GM20431 (cell line): ENCODE measurements around the gene TUBGCP3.

ENCODE experiments used
- in situ Hi-C: fragments of 300-500 bp; cut with MseI, MboI; formaldehyde crosslinking; loops from one replicate; pipeline ENCODE4 v1.15.0; 2020; ENCODE audit warnings: low sequenced_read_pairs; ENCODE audit not compliant: unreplicated experiment

The TUBGCP3 gene

GRCh38 chr13:112586334-112586960 lies 1.5 kb downstream of the TUBGCP3 start:
- in situ Hi-C loops = no loop called here

- in situ Hi-C loops = no loop called here
These were observed 4.2 kb downstream of the TUBGCP3 start for GRCh38 chr13:112583592-112584277.

GRCh38 chr13:112582263-112582662 lies 5.7 kb downstream of the TUBGCP3 start:
- in situ Hi-C loops = no loop called here

- in situ Hi-C loops = no loop called here
These were observed 7.0 kb downstream of the TUBGCP3 start for GRCh38 chr13:112580912-112581311.

- in situ Hi-C loops = no loop called here
These were observed 7.7 kb downstream of the TUBGCP3 start for GRCh38 chr13:112580211-112580610.

- in situ Hi-C loops = no loop called here
These were observed 8.6 kb downstream of the TUBGCP3 start for GRCh38 chr13:112579310-112579843.

- in situ Hi-C loops = no loop called here
These were observed 11.2 kb downstream of the TUBGCP3 start for GRCh38 chr13:112576768-112577167.

- in situ Hi-C loops = no loop called here
These were observed 11.8 kb downstream of the TUBGCP3 start for GRCh38 chr13:112576191-112576590.

- in situ Hi-C loops = no loop called here
These were observed 12.3 kb downstream of the TUBGCP3 start for GRCh38 chr13:112575675-112576074.

GRCh38 chr13:112574834-112575613 lies 12.9 kb downstream of the TUBGCP3 start:
- in situ Hi-C loops = no loop called here

- in situ Hi-C loops = no loop called here
These were observed 13.5 kb downstream of the TUBGCP3 start for GRCh38 chr13:112574416-112574815.

- in situ Hi-C loops = no loop called here
These were observed 14.2 kb downstream of the TUBGCP3 start for GRCh38 chr13:112573710-112574109.

- in situ Hi-C loops = no loop called here
These were observed 15.6 kb downstream of the TUBGCP3 start for GRCh38 chr13:112572366-112572765.

GRCh38 chr13:112569821-112570220 lies 18.1 kb downstream of the TUBGCP3 start:
- in situ Hi-C loops = no loop called here

GRCh38 chr13:112567161-112567862 lies 20.6 kb downstream of the TUBGCP3 start:
- in situ Hi-C loops = no loop called here

- in situ Hi-C loops = no loop called here
These were observed 25.1 kb downstream of the TUBGCP3 start for GRCh38 chr13:112562786-112563383.

- in situ Hi-C loops = no loop called here
These were observed 25.7 kb downstream of the TUBGCP3 start for GRCh38 chr13:112562254-112562653.

GRCh38 chr13:112561478-112561877 lies 26.5 kb downstream of the TUBGCP3 start:
- in situ Hi-C loops = no loop called here

- in situ Hi-C loops = no loop called here
These were observed 29.1 kb downstream of the TUBGCP3 start for GRCh38 chr13:112558696-112559418.
